Esophagus muscularis mucosa (tissue), 4 donors: ENCODE results near the gene MBD3L2.

Source experiments
- EP300 ChIP-seq: sonication (generic); formaldehyde crosslinking; IDR thresholded peaks from one replicate; pipeline ENCODE4 v1.6.1; 2017; ENCODE audit warnings: antibody characterized with exemption
- POLR2A ChIP-seq: fragments of 450-650 bp; IDR thresholded peaks from one replicate; pipeline ENCODE4 v1.6.1; 2017; ENCODE audit warnings: antibody characterized with exemption, moderate library complexity, mild to moderate bottlenecking, low read depth
- POLR2AphosphoS5 ChIP-seq, 2 donors: sonication (generic); formaldehyde crosslinking; IDR thresholded peaks; one replicate each; pipeline ENCODE4 v1.6.1; 2017; ENCODE audit warnings: antibody characterized with exemption in 2 of 2
- TF ChIP-seq, protein P1 (sequence below), 3 experiments: fragments of 200-600 bp in 2 of 3; fragments of 450-650 bp in 1 of 3; sonication (generic) in 2 of 3; IDR thresholded peaks; one replicate each; pipeline ENCODE4 v1.5.1; 2017 to 2019; ENCODE audit warnings: antibody characterized with exemption in 3 of 3, mild to moderate bottlenecking in 2 of 3, moderate library complexity in 1 of 3

DNA sequence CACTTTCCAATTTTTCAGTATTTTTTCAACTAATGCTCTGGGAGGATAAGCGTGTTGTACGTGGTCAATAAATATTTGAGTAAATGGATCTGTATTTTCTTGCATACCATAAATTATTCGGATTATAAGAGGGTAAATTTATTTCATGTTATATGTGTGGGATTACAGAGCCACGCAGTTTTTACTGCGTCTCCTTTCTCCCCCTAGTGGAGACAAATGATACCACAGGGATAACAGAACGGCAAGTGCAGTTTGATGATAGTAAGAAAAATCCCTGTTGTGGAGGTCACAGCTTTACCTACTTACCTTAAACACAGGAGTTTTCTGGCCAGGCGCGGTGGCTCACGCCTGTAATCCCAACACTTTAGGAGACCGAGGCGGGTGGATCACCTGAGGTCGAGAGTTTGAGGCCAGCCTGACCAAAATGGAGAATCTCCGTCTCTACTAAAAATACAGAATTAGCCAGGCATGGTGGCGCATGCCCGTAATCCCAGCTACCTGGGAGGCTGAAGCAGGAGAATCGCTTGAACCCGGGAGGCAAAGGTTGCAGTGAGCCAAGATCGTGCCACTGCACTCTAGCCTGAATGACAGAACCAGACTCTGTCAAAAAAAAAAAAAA, 44.7 kb upstream of the MBD3L2 start:
- TF ChIP-seq, protein P1, sequence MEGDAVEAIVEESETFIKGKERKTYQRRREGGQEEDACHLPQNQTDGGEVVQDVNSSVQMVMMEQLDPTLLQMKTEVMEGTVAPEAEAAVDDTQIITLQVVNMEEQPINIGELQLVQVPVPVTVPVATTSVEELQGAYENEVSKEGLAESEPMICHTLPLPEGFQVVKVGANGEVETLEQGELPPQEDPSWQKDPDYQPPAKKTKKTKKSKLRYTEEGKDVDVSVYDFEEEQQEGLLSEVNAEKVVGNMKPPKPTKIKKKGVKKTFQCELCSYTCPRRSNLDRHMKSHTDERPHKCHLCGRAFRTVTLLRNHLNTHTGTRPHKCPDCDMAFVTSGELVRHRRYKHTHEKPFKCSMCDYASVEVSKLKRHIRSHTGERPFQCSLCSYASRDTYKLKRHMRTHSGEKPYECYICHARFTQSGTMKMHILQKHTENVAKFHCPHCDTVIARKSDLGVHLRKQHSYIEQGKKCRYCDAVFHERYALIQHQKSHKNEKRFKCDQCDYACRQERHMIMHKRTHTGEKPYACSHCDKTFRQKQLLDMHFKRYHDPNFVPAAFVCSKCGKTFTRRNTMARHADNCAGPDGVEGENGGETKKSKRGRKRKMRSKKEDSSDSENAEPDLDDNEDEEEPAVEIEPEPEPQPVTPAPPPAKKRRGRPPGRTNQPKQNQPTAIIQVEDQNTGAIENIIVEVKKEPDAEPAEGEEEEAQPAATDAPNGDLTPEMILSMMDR (IDR thresholded peaks at IDR 0.05), result no peak
- TF ChIP-seq POLR2A, result no peak
- no peak for TF ChIP-seq EP300
- TF ChIP-seq POLR2AphosphoS5 (IDR thresholded peaks at IDR 0.05), result no peak
